BJ (cell line): Measurements from ENCODE around the gene MTHFD1L. TPM values are rescaled to one million over a fixed set of nuclear protein-coding genes. Genes with fewer than 3 reads are reported as not detected.

Experiments
- CTCF ChIA-PET: fragments of 350-600 bp; formaldehyde crosslinking; extraction: SDS; loops from one replicate; lab custom pipeline; 2021; ENCODE audit warnings: antibody characterized with exemption, inconsistent platforms; lab: Yijun Ruan, JAX
- POLR2A ChIA-PET: fragments of 300-600 bp; sonication (Branson Sonifier 250); formaldehyde crosslinking; extraction: SDS; loops from one replicate; lab custom pipeline; 2021; ENCODE audit warnings: antibody characterized with exemption; lab: Charles Lee
- DNase-seq: peaks from one replicate; pipeline ENCODE4 v3.0.0-alpha.2; 2011; ENCODE audit warnings: low read depth
- H3K27me3 ChIP-seq: 2 replicates; pipeline ENCODE4 v1.6.0; 2011; ENCODE audit warnings: low read length; ENCODE audit not compliant: control insufficient read depth, insufficient read depth
- H3K36me3 ChIP-seq: 2 replicates; pipeline ENCODE4 v1.5.1; 2011; ENCODE audit warnings: low read length; ENCODE audit not compliant: control insufficient read depth, insufficient read depth
- H3K4me3 ChIP-seq: 2 replicates; pipeline ENCODE4 v1.5.1; 2011; ENCODE audit warnings: low read depth, mild to moderate bottlenecking, control low read depth, low read length
- polyA plus RNA-seq: library from polyadenylated mRNA; depleted of rRNA; stranded (reverse); fragments of >200 nt; gene quantifications from 2 replicates; pipeline ENCODE4 v1.2.3, GENCODE V29; 2011
- TF ChIP-seq, protein P1 (sequence below): IDR thresholded peaks from 2 replicates; pipeline ENCODE4 v1.5.1; 2011; ENCODE audit warnings: low read depth, mild to moderate bottlenecking, control low read depth, inconsistent platforms, low read length, moderate library complexity; ENCODE audit not compliant: insufficient read depth

Gene MTHFD1L
- polyA plus RNA-seq, 1 experiment, result 58.9 TPM

DNA sequence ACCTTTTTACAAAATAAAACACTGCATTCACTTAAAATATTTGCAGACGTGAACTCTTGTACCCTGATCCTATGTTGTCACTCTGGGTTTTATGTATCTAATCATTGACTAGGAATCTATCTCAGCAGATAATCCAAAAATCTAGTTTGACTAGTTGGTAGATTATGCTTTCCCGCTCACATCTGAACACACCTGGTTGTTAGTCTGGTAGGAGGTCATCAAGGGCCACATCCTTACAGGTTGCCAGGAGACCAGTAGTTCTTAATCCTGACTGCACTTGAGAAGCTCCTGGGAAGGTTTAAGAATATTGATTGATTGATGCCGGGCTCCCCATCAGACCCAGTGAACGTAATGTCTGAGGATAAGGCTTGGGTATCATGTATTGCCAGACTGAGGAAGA, 104.4 kb downstream of the MTHFD1L start:
- CTCF ChIA-PET, result interaction anchor here (1.1 to 1.6 kb wide), 2 partner anchors 44 to 354 kb away, joined by 3 read pairs; no protein-coding TSS in a partner anchor
- Histone ChIP-seq H3K36me3 (peaks cover 24% of the 10 kb centered on the region), H3K27me3 (no peaks in the 10 kb centered on the region), H3K4me3 (no peak overlapping the region)
- DNase-seq, result no peak
- TF ChIP-seq, protein P1, sequence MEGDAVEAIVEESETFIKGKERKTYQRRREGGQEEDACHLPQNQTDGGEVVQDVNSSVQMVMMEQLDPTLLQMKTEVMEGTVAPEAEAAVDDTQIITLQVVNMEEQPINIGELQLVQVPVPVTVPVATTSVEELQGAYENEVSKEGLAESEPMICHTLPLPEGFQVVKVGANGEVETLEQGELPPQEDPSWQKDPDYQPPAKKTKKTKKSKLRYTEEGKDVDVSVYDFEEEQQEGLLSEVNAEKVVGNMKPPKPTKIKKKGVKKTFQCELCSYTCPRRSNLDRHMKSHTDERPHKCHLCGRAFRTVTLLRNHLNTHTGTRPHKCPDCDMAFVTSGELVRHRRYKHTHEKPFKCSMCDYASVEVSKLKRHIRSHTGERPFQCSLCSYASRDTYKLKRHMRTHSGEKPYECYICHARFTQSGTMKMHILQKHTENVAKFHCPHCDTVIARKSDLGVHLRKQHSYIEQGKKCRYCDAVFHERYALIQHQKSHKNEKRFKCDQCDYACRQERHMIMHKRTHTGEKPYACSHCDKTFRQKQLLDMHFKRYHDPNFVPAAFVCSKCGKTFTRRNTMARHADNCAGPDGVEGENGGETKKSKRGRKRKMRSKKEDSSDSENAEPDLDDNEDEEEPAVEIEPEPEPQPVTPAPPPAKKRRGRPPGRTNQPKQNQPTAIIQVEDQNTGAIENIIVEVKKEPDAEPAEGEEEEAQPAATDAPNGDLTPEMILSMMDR, result no peak
- POLR2A ChIA-PET, result no interaction called here

DNA sequence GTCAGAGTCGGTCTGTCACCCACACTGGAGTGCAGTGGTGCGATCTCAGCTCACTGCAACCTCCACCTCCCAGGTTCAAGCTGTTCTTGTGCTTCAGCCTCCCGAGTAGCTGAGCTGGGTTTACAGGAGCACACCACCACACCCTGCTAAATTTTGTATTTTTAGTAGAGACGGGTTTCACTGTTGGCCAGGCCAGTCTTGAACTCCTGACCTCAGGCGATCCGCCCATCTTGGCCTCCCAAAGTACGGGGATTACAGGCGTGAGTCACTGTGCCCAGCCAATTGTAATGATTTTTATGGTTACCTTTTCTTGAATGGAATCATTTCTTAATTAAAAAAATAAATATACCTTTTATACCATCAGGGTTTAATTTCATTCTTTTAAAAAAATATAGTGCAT, 105.7 kb downstream of the MTHFD1L start:
- no peak for DNase-seq
- ChIA-PET CTCF (interaction anchor here (1.6 kb wide), 1 partner anchor 43 kb away, joined by 3 read pairs; no protein-coding TSS in a partner anchor), POLR2A (no interaction called here)
- TF ChIP-seq, protein P1, result no peak
- Histone ChIP-seq H3K36me3 (peaks cover 26% of the 10 kb centered on the region), H3K4me3 (no peak overlapping the region), H3K27me3 (no peaks in the 10 kb centered on the region)

DNA sequence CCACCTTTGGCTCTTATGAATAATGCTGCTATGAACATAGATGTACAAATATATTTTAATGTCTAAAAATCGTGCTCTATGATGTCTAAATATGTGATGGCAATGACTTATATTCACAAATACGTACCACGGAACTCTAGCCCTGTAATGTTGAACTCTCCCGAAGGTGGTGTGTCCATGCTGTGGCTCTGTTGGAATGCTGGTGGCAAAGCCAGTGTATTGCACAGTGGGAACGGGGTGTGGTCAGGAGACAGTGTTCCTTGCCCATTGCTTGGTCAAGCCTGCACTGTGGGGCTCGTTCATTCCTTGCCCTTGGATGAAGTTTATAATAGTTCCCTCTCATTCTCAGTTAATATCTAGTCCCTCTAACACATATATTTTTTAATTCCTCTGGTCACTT, 109.6 kb downstream of the MTHFD1L start:
- Histone ChIP-seq H3K36me3 (peaks cover 19% of the 10 kb centered on the region), H3K27me3 (no peaks in the 10 kb centered on the region), H3K4me3 (no peak overlapping the region)
- CTCF ChIA-PET, result no interaction called here
- POLR2A ChIA-PET, result no interaction called here
- TF ChIP-seq, protein P1, result no peak
- DNase-seq, result no peak

DNA sequence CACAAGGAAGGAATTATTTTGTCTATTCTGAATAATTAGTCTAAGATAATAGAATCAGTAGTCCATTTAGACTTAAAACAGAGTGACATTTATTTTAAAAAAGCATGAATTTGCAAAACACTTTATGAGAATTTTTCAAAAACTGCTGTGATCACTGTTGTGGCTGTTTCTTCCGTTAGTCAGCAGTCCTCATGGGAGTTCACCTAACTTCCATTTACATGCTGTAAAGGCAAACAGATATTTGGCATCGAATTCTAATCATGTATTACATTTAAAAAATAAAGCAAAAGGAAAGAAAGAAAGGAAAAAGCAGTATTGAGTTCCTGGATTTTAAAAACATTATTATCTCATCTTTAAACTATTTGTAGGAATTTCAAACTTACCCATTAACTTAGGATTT, 111.8 kb downstream of the MTHFD1L start:
- H3K27me3 ChIP-seq, result no peaks in the 10 kb centered on the region
- H3K4me3 ChIP-seq, result no peak overlapping the region
- ChIA-PET POLR2A (interaction anchor here (0.6 kb wide), 1 partner anchor 349 kb away, joined by 4 read pairs; no protein-coding TSS in a partner anchor), CTCF (no interaction called here)
- no peak for DNase-seq
- peaks cover 18% of the 10 kb centered on the region for H3K36me3 ChIP-seq
- TF ChIP-seq, protein P1, result no peak

DNA sequence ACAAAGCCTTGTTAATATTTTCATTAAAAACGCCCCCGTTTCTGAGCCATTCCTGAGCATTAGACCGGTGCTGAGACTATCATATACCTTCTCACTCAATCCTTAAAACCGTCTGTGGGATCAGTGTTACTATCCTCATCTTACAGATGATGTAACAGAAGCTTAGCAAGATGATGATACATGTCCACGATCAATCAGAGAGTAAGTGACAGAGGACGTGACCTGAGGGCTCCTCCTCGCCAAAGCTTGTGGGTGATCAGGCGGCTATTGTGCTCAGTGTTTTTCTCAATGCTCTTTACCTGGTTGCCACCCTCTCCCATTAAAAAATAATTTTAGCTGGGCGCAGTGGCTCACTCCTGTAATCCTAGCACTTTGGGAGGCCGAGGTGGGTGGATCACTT, 113.1 kb downstream of the MTHFD1L start:
- CTCF ChIA-PET, result interaction anchor here (1.0 kb wide), 1 partner anchor 35 kb away, joined by 3 read pairs; no protein-coding TSS in a partner anchor
- POLR2A ChIA-PET, result no interaction called here
- peaks cover 13% of the 10 kb centered on the region for H3K36me3 ChIP-seq
- DNase-seq, result no peak
- no peaks in the 10 kb centered on the region for H3K27me3 ChIP-seq
- H3K4me3 ChIP-seq, result no peak overlapping the region
- TF ChIP-seq, protein P1, result no peak
